Stimulated activated CD8-positive, alpha-beta memory T cell treated with anti-CD3 and anti-CD28 coated beads, Interleukin-7, amount 100 ng/mL, for 48 hours (primary cell): ENCODE data around the gene SMAD6.

Experiments used
- DNase-seq, 2 donors: peaks; one replicate each; pipeline ENCODE4 v3.0.0-alpha.2; 2020; ENCODE audit warnings: low read depth in 1 of 2; ENCODE audit errors: extremely low read depth in 1 of 2

The SMAD6 gene

DNA sequence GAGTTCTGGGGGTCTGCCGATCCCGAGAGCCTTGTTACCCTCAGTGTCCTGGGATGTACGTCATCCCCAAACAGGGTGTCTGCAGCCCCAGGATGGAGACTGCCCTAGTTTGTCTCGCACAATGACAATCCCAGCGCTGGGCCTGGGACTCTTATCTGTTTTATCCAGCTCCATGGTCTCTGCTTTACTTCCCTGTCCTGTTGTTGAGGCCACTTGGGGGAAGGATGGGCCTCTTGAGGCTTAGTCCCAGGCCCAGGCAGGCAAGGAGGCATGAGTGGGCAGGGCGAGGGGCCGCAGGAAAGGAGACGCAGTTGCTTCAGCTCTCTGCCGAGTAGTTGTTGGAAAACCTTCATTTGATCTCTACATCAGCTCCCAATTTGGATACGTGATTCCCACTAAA is 17.4 kb downstream of the SMAD6 start:
- DNase-seq = no peak

DNA sequence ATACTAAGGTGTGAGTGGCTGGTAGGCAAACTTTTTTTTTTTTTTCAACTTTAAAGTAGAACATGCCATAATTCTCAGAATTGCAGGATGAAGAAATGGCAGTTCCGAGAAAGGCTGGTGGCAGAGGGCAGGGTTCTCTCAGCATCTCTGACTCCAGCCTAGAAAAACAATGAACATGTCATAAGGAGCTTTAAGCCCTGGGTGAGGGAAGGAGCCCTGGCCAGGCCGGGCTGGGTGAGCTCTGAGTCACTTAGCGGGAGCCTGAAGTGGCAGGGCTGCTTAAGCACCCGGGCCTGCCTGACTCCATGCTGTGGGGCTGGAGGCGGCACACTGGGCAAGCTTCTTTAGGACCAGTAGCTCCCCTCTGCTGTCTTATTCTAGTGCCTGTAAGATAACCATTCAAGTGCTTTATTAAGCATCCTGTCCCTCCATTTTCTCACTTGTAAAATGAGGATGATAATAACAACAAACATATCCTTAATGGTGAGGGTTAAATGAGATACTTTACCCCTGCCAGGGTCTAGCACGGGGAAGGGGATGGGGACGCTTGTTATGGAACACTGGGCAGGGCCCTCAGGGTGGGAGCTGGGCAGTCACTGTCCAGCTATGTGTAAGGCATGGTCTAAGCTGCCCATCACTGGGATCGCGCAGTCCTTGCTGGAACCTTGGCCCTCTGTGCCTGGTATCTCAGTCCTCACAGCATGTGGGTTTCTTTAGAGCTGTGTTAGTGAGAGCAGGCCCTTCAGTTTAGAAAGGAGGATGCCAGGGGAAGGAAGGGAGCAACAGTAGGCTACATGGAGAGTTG is 18.4 kb downstream of the SMAD6 start:
- DNase-seq = no peak

GRCh38 chr15:66721020-66721419 is 19.0 kb downstream of the SMAD6 start:
- DNase-seq = no peak

DNA sequence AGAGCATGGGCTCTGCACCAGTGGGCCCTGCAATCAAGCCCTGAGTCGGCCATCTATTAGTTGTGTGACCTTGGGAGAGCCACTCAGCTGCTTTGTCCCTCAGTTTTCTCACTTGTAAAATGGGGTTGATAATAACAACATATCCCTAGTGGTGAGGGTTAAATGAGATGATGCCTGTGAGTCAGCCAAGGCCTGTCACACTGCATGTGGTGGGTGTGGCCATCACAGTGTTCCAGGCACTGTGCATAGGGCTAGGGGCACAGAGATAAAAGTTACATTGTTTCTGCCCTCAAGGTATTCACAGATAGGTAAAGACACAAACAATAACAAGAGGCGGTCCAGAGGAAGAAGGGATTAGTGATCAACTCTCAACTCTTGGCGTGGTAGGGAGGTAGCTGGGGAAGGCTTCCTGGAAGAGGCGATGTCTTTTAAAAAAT is 19.5 kb downstream of the SMAD6 start:
- DNase-seq = no peak

DNA sequence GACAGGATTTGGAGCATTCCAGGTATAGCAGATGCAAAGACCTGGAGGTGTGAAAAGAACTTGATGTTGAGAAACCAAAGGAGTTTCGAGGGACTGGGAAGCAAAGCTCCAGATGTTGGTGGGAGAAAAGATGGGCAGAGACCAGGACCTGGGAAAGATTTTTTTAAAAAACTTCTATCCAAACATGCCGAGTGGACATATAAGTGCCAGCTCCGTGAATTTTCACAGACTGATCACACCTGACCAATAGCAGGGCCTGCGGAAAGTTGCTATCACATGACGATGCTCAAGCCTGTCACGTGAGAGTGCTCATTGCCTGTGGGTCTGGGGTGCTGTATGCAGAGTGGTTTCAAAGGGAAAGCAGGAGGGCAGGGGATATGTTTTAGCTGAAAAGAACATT is 19.9 kb downstream of the SMAD6 start:
- DNase-seq = no peak

- no peak for DNase-seq
Measured at GRCh38 chr15:66722757-66723540, 20.9 kb downstream of the SMAD6 start.

GRCh38 chr15:66723826-66724731 is 22.0 kb downstream of the SMAD6 start:
- no peak for DNase-seq

DNA sequence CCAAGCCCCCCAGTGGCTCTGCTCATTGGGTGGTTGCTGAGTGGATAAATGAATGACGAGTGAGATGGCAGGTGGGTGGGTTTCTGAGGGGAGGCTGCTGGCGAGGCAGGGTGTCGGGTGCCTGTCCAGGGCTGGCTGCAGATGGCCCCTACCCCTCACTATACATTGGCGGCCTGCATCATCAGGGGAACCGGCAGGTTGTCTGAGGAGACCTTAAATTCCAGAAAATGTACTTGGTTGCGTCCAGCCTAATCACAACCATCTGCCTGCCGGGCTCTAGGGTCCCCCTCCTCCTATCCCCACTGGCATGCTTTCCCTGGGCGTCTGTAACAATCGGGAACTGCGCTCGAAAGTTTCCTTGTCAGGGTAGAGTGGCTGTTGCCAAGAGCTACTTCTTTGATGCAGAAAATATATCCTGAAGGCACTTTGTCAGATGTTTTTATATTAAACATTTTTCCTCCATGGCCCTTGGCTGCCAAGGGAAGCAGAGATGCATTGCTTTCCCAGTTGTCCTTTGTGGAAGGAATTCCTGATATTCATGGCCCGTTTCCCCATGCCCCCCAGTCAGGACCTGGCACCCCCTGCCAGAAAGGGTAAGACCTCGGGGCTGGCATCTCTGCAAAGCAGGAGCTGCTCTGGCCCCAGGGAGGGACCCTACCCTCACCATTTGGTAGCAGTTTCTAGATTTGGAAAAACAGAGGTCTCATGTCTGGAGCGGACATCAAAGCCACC is 22.9 kb downstream of the SMAD6 start:
- DNase-seq = no peak

DNA sequence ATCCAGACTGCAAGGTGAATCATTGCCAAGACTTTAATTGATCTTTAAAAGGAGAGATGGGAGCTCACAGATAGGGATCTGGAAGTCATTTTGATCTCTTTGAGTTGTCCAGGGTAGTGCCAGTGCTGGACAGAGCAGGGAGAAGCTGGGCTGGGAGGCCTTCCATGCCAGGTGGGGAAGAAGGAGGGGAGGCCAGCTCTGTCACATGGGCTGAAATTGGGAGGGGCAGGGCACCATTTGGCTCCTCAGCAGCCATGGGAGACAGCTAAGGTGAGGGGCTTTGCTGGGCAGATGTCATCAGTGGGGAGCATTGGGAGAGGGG is 23.4 kb downstream of the SMAD6 start:
- DNase-seq = no peak

GRCh38 chr15:66726386-66726785 is 24.4 kb downstream of the SMAD6 start:
- DNase-seq = no peak

DNA sequence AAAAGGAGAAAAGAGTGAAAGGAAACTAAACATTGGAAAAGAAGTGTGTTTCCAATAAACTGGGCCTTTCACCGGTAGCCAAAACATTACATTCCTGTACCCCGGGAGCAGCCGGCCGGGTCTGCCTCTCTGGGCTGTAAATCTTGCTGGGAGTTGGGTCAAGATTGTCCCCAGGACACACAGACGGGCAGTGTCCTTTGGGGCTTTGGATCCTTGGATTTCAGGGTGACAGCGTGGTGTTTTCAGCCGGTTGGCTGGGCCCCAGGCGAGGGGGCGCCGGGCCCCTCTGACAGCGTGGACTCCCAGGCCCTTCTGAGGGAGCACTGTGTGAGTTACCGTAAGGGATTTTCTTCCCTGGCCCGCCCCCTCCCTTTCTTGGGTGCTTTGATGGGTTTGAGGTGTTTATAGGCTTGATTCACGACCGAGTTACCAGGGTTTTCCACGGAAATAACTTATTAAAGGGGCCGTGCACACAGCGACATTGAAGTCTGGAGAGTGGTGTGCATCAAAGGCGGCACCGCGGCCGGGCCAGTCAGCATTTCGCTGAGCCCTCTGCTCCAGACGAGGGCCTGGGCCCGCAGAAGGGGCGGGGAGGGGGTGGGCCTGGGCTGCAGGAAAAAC is 27.4 kb downstream of the SMAD6 start:
- DNase-seq = no peak

- DNase-seq = no peak
Measured at GRCh38 chr15:66730168-66731021, 28.4 kb downstream of the SMAD6 start.

GRCh38 chr15:66733976-66734375 is 31.9 kb downstream of the SMAD6 start:
- no peak for DNase-seq

DNA sequence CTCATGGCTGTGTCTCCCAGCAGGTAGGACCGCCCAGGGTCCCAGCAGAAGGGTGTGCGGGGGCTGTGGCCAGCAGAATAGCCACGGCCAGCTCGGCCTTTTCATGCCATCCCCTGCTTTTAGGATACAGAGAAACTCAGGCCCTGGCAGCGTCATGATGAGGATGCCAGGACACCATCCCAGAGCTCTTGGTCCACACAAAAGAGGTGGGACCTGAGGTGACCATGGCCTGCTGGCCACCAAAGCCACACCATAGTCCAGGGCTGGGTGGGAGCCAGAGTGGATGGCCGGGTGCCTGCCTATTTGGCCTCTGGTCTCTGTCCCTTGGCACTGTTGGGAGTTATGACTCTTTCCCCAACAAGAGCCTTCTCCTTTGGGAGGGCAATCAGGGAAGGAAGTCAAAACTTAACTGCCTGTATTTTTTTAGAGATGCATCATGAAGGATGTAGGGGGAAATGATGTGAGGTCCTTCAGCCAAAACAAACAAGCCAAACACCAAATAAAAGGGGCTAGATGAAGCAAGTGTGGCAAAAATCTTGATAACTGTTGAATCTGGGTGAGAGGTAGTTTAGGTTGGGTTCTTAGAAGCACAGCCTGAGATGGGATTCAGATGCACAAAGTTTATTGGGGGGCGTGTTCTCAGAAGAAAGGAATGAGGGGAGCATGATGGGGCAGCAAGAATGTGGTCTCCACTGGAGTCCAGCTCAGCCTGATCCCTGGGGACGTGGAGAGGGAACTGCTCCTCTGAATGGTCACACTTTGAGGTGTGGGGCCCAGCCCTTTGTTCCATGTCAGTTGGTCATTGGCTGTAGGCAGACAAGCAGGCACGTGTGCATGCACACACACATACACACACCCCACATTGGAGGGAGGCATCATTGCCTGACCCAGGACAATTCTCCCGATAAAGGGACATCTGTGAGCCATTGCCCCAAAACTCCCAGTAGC is 33.2 kb downstream of the SMAD6 start:
- DNase-seq = no peak

GRCh38 chr15:66735909-66736305 is 33.9 kb downstream of the SMAD6 start:
- DNase-seq = no peak

DNA sequence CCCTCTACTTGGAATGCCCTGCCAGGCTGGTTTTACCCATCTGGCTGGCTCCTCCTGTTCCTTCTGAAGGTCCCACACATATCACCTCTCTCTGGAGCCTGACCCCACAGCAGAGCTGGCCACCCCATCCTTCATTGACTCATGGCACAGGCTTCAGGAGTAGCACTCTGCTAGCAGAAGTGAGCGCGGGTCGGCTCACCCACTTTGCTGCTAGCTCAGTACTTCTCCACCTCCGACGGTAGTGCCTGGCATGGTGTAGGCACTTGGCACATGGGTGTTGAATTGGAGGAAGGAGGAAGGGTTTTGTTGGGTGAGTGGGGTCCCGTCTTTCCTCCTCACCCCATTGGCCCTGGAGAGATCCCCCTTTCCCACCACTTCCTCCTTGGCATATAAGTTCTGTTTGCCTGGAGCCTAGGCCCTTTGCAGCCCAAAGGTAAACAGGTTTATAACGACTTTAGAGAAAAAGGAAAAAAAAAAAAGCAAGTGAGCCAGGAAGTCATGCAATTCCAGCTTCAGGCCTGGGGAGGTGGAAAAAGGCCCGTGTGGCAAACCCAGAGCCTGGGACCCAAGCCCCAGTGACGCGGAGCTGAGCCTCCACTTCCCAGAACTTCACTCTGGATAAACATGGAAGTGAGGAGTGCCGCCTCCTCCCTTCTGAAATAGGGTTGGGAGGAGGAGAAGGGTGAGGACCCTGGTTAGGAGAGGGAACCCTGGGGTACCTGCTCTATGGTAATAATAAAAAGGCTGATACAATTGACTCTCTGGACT is 35.4 kb downstream of the SMAD6 start:
- DNase-seq = no peak

DNA sequence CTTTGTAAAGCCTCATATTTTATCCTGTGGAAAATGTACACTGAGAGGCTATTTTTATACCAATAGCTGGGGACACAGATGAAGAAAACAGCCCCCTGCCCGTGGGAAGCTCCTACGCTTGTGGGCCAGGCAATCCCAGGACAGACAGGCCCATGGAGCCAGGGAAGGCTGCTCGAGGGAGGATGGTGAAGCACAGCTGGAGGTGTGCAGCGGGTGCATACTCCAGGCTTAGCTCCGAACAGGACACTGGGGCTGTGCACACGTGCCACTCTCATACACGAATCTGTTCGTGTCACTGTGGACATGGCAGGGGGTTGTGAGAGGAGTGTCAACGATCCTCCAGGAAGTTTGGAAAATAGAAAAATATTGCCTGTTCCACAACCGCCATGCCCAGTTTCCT is 36.1 kb downstream of the SMAD6 start:
- no peak for DNase-seq
